Measurements from ENCODE around the gene DDX25. TPM values are rescaled to one million over a fixed set of nuclear protein-coding genes. Genes with fewer than 3 reads are reported as not detected.

Gene DDX25
- total RNA-seq, 2 donors from 2014 or later: 0.32 to 0.38 TPM

DNA sequence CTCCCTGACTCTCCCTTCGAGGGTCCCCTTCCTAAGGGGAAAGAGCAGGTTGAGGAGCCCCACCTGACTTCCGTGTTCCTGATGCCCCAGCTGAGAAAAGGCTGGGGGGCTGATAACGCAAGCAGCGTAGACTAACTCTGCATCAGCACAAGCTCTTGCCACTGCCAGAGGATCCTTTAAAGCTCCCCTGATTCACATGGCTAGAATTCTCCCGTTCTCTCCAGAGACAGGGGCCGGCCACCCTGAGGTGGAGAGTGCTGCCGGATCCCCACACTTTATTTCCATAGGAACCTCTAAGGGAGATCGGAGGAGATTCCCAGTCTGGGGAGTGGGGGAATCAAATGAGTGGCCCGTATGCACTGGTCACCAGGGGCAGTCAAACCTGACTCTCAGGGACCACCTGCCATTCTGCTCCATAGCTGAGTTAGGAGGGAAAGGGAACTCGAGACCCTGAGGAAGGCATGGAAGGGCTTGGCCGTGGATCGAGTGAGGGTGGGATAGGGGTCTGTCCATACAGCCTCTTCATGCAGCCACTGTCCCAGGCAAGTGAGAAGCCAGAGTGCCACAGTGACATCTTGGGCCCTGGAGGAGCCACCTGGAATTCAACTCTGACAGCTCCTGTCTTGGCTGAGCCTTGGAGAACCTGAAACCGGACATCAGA lies 40.2 kb downstream of the DDX25 start:
- ATAC-seq (replicated peaks in 1 of 2): no peak
- Mint-ChIP-seq H3K27ac (no peak overlapping the region), H3K27me3 (ENCODE audit: low read depth) (no peaks in the 10 kb centered on the region), H3K4me3 (no peak overlapping the region), H3K4me1 (ENCODE audit: low read depth) (peaks cover 7% of the 10 kb centered on the region), H3K9me3 (no peaks in the 10 kb centered on the region), H3K36me3 (ENCODE audit: insufficient read depth in 2 of 2) (no peaks in the 10 kb centered on the region)
- DNase-seq: no peak

DNA sequence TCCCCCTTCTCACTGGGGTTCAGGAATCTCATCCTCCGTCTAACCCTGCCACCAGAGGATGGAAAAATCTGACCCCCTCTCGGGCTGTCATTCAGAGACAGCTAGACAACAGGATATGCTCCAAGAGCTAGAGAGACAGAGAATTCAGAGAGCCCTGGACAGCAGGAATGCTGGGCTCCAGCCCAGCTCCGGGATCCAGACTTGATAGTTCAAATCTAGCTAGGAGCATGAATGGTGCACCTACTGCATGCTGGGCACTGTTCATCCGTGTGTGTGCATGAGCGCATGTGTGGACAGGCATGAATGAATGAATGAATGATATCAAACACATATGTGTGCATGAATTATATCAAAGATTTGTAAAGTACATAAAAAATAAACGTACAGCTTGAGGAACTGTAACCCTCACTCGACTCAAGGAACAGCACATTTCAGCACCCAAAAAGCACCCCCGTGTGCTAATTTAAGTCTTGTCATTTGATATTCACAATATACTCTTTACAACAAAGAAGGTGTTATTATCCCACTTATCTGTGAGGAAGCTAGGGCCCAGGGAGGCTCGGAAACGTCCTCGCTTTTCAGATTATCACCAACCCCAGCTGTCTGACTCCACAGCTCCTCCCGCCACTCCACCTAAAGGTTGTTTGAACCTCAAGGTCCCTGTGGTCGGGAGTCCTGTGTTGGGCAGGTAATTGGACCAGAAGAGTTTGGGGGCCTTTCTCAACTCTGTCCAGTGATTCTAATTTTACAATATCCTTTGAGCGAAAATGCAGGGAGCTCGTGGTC lies 40.9 kb downstream of the DDX25 start:
- no peak overlapping the region for H3K27ac Mint-ChIP-seq
- H3K4me1 Mint-ChIP-seq (ENCODE audit: low read depth): peaks cover 7% of the 10 kb centered on the region
- H3K4me3 Mint-ChIP-seq: no peak overlapping the region
- no peaks in the 10 kb centered on the region for H3K36me3 Mint-ChIP-seq (ENCODE audit: insufficient read depth in 2 of 2)
- DNase-seq: no peak
- ATAC-seq (replicated peaks in 1 of 2): no peak
- H3K27me3 Mint-ChIP-seq (ENCODE audit: low read depth): no peaks in the 10 kb centered on the region
- no peaks in the 10 kb centered on the region for H3K9me3 Mint-ChIP-seq

DNA sequence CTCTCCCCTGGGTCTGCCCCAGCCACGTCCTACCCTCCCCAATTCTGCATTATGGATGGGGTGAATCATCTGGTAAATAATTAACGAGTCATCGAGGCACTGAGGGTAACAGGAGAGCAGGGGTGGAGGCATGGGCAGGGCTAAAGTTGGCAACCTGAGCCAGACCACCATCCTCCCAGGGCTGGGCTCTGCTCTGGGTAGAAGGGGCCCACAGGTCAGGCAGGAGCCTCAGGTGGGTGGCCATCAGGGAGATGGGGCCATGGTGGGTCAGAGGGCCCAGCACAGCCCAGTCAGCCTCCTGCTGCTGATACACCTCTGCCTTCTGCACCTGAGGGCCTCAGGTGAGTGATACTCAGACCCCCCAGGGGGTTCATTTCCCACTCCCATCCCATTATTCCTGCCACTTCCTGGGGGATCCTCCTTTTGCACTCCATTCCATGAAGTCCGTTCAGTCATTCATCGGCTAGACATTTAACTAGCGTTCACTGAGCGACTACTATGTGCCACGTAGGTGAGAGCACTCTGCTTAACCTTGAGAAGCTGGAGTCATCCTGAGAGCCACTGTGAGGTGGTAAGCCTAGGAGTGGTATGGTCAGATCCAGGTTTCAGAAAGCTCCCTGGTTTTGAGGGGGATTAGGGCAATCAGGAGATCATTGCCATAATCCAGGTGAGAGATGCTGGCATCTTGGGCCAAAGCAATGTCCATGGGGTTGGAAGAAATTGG lies 41.7 kb downstream of the DDX25 start, which contains the start of gene VSIG10L2:
Gene VSIG10L2, plus strand, starts transcription at position 248 of the 724 bp plus-strand sequence. Its CDS starts 12 bp downstream, at position 260.
- Mint-ChIP-seq H3K9me3 (no peaks in the 10 kb centered on the region), H3K36me3 (ENCODE audit: insufficient read depth in 2 of 2) (no peaks in the 10 kb centered on the region), H3K4me1 (ENCODE audit: low read depth) (peaks cover 7% of the 10 kb centered on the region), H3K27ac (no peak within 1 kb of the TSS), H3K4me3 (no peak within 1 kb of the TSS), H3K27me3 (ENCODE audit: low read depth) (no peaks in the 10 kb centered on the region)
- ATAC-seq (replicated peaks in 1 of 2): no peak
- DNase-seq: no peak

DNA sequence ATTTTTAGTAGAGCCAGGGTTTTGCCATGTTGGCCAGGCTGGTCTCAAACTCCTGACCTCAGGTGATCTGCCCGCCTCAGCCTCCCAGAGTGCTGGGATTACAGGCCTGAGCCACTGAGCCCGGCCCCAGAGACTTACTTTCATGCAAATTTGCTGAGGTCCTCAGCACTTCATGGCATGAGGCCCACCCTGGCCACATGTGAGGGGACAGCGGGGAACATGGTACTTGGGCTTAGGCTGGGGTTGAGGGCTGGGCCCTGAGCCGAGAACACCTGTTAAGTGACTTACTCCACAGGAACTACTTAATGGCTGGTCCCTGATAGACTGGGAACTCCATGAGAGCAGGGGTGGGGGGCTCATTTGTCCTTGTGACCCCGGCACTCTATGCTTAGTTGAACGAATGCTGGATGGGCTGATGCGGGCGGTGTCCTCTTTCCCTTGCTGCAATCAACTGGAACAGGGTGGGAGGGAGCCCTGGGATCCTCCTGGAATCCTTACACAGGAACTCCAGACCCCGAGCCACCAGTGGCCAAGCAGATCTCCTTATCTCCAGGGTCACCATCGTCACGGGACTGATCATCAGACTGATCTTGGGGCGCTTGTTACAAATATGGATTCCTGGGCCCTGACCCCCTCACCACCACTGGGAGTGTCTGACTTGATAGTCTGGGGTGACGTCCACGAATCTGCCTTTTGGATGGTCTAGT lies 42.6 kb downstream of the DDX25 start:
- no peaks in the 10 kb centered on the region for H3K9me3 Mint-ChIP-seq
- no peak for DNase-seq

DNA sequence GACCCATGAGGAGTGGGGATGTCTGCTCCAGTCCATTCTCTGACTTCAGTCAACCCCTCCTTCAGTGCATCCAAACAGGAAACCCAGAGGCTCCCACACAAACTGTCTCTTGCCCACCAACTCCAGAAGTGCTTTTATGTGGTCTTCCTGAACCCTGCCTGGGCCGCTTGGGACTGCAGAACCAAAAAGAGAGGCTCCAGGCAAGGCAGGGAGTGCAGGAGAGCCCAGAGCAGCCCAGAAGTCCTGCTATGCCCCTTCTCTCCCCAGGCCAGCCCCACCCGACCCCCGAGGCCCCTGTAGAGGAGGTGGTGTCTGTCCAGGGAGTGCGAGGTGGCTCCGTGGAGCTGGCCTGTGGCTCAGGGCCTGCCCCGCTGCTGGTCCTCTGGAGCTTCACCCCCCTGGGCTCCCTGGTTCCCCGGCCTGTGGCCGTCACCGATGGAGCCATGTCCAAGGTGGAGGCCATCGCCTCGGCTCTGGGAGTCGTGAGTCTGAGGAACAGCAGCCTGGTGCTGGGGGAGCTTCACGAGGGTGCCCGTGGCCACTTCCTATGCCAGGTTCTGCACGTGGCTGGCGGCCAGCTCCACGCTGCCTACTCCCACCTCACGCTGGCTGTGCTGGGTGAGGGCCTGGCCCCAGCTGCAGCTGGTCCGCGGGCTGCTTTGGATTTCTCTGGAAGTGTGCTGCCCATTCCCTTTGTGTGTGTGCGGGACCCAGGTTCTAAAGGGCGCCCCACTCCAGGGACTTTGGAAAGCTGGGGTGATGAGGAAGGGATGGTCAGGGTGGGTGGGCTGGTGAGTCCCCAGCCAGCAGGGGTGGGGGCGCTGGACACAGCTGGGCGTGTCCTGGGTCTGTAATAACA lies 43.3 kb downstream of the DDX25 start:
- Mint-ChIP-seq H3K4me3 (no peak overlapping the region), H3K36me3 (ENCODE audit: insufficient read depth in 2 of 2) (no peaks in the 10 kb centered on the region), H3K9me3 (no peaks in the 10 kb centered on the region), H3K27me3 (ENCODE audit: low read depth) (no peaks in the 10 kb centered on the region), H3K27ac (no peak overlapping the region), H3K4me1 (ENCODE audit: low read depth) (peaks cover 1% of the 10 kb centered on the region)
- ATAC-seq (replicated peaks in 1 of 2): no peak
- no peak for DNase-seq

More for the DNA sequence above, 42.6 kb downstream of the DDX25 start:
- Mint-ChIP-seq H3K27me3 (ENCODE audit: low read depth) (no peaks in the 10 kb centered on the region), H3K4me3 (no peak overlapping the region), H3K27ac (no peak overlapping the region), H3K4me1 (ENCODE audit: low read depth) (peaks cover 7% of the 10 kb centered on the region), H3K36me3 (ENCODE audit: insufficient read depth in 2 of 2) (no peaks in the 10 kb centered on the region)
- no peak for ATAC-seq (replicated peaks in 1 of 2)

DNA sequence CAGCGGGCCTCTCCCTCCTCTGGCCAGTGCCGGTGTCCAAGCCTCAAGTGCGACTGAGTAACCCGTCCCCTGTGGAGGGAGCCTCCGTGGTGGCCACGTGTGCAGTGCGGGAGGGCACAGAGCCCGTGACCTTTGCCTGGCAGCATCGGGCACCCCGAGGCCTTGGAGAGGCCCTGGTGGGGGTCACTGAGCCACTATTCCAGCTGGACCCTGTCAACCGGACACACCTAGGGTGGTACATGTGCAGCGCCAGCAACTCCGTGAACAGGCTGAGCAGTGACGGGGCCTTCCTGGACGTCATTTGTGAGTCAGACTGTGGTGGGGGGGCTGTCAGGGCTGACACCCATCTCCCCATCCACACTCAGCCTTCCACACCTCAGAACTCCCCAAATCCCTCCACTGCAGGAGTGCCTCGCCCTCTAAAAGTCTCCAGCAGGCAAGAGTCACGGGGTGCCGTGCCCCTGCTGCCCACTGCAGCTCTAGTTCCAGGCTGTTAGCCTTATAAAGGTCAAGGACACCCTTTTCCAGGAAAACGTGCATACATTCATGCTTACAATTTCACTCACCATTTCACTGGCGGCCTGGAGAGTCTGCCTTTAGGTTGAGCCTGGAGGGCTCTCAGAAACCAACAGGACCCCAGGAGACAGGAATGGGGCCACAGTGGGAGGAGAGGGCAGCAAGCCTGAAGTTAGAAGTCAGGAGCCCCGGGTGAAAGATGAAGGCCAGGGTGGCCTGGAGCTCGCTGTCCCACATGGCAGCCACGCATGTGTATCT lies 44.2 kb downstream of the DDX25 start:
- Mint-ChIP-seq H3K9me3 (no peaks in the 10 kb centered on the region), H3K4me1 (ENCODE audit: low read depth) (no peaks in the 10 kb centered on the region), H3K27me3 (ENCODE audit: low read depth) (no peaks in the 10 kb centered on the region), H3K4me3 (no peak overlapping the region), H3K36me3 (ENCODE audit: insufficient read depth in 2 of 2) (no peaks in the 10 kb centered on the region), H3K27ac (no peak overlapping the region)
- no peak for ATAC-seq (replicated peaks in 1 of 2)
- no peak for DNase-seq

DNA sequence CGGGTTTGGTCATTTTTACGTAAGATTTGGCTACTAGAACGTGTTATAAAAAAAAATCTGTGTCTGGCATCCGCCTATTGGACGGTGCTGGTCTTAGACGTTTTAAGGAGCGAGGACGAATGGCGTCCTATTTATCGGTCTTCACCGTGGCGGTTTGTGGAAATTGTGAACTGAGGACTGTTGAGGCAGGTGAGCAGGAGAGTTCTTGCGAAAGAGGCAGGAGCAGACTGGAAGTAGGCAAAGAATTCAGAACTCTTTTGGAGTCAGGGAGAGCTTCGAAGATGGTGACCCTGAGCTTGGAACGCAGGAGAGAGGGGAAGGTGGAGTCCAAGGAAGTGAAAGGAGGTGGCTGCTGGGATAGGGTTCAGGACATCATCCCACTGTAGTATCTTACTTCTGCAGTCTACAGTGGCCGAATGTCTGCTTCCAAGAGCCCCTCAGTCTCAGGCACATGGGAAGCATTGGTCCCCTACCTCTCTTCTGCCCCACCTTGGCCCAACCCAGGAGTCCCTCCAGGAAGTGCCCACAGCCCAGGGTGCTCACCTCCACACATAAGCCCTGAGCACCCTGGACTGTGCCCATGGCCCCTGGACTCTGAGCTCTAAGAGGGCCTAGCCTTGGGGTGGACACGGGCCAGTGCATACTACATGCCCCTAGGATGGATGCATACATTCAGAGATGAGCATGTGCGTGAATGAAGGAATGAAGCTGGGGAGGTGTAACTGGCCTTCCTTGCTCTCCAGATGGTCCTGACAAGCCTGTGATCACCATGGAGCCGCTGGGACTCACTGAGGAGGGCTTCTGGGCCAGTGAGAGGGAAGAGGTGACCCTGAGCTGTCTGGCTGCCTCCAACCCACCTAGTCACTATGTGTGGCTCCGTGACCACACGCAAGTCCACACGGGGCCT lies 45.2 kb downstream of the DDX25 start:
- Mint-ChIP-seq H3K27me3 (ENCODE audit: low read depth) (no peaks in the 10 kb centered on the region), H3K4me1 (ENCODE audit: low read depth) (no peaks in the 10 kb centered on the region), H3K4me3 (no peak overlapping the region), H3K27ac (no peak overlapping the region), H3K9me3 (no peaks in the 10 kb centered on the region), H3K36me3 (ENCODE audit: insufficient read depth in 2 of 2) (no peaks in the 10 kb centered on the region)
- ATAC-seq (replicated peaks in 1 of 2): no peak
- no peak for DNase-seq

DNA sequence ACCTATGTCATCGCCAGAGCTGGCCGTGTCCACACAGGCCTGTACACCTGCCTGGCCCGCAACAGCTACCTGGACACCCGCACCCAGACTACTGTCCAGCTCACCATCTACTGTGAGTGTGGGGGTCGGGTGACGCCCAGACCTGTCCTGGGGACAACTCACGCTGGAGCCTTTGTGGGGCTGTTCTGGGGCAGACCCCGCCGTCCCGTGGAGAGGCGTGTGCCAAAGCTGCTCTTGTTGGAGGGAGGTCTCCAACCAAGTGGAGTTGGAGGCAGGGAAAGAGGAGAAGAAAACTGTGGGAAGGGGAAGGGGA lies 45.8 kb downstream of the DDX25 start:
- no peaks in the 10 kb centered on the region for H3K4me1 Mint-ChIP-seq (ENCODE audit: low read depth)
- ATAC-seq (replicated peaks in 1 of 2) (no peak), DNase-seq (no peak)
- no peaks in the 10 kb centered on the region for H3K36me3 Mint-ChIP-seq (ENCODE audit: insufficient read depth in 2 of 2)
- H3K27me3 Mint-ChIP-seq (ENCODE audit: low read depth): no peaks in the 10 kb centered on the region
- H3K9me3 Mint-ChIP-seq: no peaks in the 10 kb centered on the region
- H3K27ac Mint-ChIP-seq: no peak overlapping the region
- H3K4me3 Mint-ChIP-seq: no peak overlapping the region

DNA sequence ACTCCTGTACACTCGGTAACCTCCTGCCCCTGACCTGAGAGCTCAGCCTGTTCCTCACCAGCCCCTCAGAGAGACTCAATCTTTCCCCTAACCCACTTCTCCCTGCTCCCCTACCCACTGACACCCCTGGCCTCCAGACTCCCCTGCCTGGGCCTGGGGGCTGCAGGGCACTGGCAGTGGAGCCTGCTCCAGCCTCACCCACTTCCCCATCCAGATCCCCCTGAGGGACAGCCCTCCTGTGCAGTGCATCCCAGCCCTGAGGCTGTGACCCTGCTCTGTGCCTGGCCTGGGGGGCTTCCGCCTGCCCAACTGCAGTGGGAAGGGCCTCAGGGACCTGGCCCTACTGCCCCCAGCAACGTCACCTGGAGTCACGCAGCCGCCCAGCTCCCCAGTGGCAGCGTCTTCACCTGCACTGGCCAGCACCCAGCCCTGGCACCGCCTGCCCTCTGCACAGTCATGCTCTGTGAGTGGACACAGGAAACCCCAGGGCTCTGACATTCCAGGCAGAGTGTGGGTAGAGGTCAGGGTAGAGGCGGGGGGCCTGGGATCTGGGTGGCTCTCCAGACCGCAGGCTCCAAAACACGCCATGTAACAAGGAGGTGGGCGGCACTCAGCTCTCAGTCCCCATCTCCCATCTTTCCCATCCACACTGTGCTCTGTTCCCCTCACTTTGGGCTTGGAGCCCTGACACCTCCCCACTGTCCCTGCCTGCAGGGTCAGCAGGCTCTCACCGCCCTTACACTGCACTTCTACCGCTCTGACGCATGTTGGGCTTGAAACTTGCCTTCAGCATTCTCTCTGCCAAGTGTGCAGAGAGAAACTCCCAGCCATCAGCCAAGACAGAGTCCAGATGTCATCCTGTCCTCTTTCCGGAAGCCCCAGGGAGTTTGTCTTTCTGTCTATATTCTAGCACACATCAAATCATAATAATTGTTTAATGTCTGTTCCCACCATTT lies 46.7 kb downstream of the DDX25 start:
- no peak for ATAC-seq (replicated peaks in 1 of 2)

DNA sequence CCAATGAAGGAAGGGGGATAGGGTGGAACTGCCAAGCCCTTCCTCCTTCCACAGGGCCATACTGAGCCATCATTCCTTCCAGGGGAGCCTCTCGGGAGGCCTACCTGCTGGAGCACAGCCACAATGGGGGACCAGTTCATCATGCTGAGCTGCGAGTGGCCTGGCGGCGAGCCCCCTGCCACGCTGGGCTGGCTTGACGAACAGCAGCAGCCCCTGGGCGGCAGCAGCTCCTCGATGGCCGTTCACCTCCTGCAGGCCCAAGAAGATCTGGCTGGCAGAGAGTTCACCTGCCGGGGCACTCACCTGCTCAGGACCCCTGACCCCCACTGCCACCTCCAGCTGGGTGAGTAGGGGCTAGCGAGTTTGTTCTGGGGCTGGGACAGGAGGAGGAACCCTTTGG lies 47.4 kb downstream of the DDX25 start:
- no peaks in the 10 kb centered on the region for H3K4me1 Mint-ChIP-seq (ENCODE audit: low read depth)
- no peaks in the 10 kb centered on the region for H3K27me3 Mint-ChIP-seq (ENCODE audit: low read depth)
- DNase-seq (no peak), ATAC-seq (replicated peaks in 1 of 2) (no peak)
- no peak overlapping the region for H3K4me3 Mint-ChIP-seq
- no peaks in the 10 kb centered on the region for H3K36me3 Mint-ChIP-seq (ENCODE audit: insufficient read depth in 2 of 2)
- H3K9me3 Mint-ChIP-seq: no peaks in the 10 kb centered on the region
- H3K27ac Mint-ChIP-seq: no peak overlapping the region

More for the DNA sequence above, 46.7 kb downstream of the DDX25 start:
- no peak for DNase-seq
- H3K36me3 Mint-ChIP-seq (ENCODE audit: insufficient read depth in 2 of 2): no peaks in the 10 kb centered on the region
- H3K4me3 Mint-ChIP-seq: no peak overlapping the region
- no peak overlapping the region for H3K27ac Mint-ChIP-seq
- H3K9me3 Mint-ChIP-seq: no peaks in the 10 kb centered on the region
- H3K4me1 Mint-ChIP-seq (ENCODE audit: low read depth): no peaks in the 10 kb centered on the region
- no peaks in the 10 kb centered on the region for H3K27me3 Mint-ChIP-seq (ENCODE audit: low read depth)

All from activated T-cell treated with anti-CD3 and anti-CD28 coated beads, Interleukin-2, amount 50 U/mL, for 72 hours (primary cell).